Globus pallidus (tissue), 1 donor: ENCODE results near the gene P4HA3.
"Not testable (repeated sequence)": the region's sequence is repeated elsewhere in the genome, so short reads cannot be mapped to it uniquely, and the experiment has no call there.

Experiments
- DNase-seq: peaks from one replicate; pipeline ENCODE4 v3.0.0-alpha.2; 2015; ENCODE audit warnings: low spot score

Gene P4HA3

DNA sequence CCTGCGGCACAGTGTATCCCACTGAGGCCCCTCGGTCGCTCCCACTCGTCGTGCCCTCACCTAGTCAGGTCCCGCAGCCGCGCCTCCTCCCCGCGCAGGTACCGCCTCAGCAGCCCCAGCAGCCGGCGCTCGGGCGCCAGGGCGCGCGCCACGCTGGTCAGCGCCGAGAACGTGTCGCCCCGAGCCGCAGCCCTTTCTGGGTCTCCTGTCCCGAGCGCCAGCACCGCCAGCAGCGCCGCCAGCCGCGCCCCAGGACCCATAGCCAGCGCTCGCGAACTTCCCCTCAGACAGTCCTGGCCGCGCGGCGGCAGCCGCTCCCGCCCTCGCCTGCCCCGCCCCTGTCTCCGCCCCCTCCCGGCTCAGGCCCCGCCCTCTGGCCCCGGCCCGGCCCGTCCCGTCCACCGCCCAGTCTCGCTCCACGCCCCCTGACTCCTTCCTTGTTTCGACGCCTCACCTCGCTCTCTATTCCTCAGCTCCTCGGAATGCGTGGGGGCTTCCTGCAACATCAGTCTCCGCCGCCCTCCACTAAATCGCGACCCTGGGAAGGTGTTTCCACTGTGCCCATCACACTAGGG, at the start of gene P4HA3:
TSS of gene P4HA3 (minus strand) at position 289 of the 575 bp plus-strand sequence. CDS start at position 260, 29 bp downstream.
- DNase-seq = no peak

GRCh38 chr11:74357449-74357848, 46.0 kb upstream of the P4HA3 start:
- no peak for DNase-seq

- DNase-seq = no peak
Observed at GRCh38 chr11:74355626-74356025, 44.2 kb upstream of the P4HA3 start.

DNA sequence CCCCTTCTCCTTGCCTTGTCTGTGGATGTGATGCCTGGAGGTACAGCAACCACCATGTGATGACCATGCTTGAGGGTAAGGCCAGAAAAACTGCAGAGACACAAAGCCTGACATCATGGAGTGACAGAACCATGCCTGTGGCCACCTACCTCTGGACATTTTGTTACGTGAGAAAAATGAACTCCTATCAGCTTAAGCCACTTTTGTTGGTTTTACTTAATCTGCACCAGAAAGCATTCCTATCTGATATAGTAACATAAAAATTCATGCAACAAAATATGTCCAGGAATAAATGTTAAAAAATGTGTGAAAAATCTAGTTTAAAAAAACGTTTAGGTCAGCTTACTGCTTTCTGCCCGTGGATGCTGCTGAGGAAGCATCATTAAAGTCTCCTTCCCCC, 42.6 kb upstream of the P4HA3 start:
- no peak for DNase-seq

- DNase-seq = no peak
Observed at GRCh38 chr11:74347381-74347780, 35.9 kb upstream of the P4HA3 start.

- no peak for DNase-seq
Observed at GRCh38 chr11:74345420-74345819, 34.0 kb upstream of the P4HA3 start.

- DNase-seq = no peak
Observed at GRCh38 chr11:74341921-74342320, 30.5 kb upstream of the P4HA3 start.

GRCh38 chr11:74339619-74340018, 28.2 kb upstream of the P4HA3 start:
- DNase-seq = no peak

GRCh38 chr11:74338963-74339362, 27.5 kb upstream of the P4HA3 start:
- no peak for DNase-seq

DNA sequence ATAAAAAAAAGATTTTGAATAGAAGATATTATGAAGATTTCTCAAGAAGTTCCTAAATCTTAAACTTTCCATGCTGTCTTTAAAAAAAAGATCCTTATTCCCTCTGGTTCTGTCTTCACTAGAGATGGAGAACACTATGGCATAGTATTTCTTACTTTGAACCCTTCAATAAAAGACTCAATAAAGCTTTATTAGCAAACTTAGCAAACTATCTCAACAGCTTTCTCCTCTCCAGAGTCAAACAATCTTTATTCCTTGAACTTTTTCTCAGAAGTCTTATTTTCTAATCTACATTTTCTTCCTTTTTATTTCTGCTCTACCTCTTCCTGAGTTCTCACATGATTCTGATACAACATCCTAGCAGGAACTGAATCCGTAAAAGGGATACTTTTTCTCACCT, 21.8 kb upstream of the P4HA3 start:
- no peak for DNase-seq

- no peak for DNase-seq
Observed at GRCh38 chr11:74332291-74332690, 20.9 kb upstream of the P4HA3 start.

DNA sequence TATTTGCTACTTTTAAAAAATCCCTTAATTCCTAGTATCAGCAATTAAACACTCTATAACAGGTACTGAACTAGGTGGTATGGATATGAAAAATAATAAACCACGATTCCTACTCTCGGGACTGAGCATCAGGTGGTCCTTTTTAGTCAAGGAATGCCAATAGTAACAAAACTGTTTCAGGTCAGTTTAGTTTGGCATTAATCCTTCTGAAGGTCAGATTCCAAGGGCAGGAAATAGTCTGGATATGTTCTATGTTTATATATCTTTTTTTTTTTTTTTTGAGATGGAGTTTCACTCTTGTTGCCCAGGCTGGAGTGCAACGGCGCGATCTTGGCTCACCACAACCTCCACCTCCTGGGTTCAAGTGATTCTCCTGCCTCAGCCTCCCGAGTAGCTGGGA, 19.6 kb upstream of the P4HA3 start:
- not testable (repeated sequence) for DNase-seq

GRCh38 chr11:74330075-74330858, 18.8 kb upstream of the P4HA3 start:
- DNase-seq = no peak

DNA sequence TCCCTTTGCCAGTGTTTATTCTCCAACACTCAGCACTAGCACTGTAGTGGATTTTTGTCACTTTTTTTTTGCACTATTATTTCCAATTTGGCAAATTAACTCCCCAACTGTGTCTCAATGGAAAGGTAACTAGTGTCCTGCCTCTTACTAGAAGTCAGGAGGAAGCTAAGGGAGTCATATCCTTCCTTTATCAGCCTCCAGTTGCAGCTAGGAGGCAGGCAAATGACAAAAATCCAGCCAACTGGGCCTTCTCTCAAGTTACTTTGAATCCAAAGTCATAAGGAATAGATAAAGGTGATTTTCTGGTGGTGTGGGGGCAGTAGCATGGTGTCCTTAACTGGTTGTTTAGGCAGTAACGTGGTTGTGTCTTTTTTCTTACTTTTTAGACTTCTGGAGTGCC, 15.6 kb upstream of the P4HA3 start:
- DNase-seq = no peak

GRCh38 chr11:74326665-74327064, 15.2 kb upstream of the P4HA3 start:
- no peak for DNase-seq

DNA sequence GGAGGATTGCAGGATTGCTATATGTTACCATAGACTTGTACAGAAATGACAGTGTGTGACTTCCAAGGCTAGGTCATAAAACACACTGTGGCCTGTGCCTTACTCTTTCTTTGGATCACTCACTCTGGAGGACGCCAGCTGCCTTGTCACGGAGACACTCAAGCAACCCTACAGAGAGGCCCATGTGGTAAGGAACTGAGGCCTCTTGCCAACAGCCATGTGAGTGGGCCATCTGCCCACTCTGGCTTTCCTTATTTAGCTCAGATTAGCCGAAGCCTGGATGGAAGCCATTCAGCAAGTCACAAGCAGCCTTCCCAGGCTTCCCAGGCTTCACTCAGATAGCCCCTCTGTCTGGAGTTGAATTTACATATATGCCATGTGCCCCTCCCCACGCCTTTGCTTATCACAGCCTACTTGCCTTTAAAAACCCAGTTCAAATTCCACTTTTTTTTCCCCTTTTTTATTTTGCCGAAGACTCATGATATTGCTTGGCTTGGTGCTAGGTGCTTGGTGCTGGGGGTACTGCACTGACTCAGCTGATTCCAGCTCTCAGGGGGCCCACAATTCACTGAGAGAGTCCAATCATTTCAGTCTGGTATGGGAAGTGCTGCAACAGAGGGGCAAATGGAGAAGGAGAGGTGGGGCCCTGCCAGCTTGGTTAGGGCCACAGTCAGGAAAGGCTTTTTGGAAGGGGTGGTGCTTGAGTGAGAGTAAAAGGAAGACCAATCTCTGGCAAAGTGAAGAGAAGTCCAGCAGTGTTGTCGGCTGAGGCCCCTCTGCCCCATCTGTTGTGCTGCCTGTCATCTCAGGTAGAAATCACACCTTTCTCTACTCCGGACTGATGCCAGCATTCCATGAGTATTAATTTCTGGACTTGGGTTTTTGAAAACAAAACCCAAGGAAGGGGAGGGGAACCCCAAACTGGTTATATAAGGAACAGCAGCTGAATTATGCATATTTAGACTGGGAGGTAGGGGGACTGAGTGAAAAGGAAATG, 14.5 kb upstream of the P4HA3 start:
- peak; percentile 59 for DNase-seq

DNA sequence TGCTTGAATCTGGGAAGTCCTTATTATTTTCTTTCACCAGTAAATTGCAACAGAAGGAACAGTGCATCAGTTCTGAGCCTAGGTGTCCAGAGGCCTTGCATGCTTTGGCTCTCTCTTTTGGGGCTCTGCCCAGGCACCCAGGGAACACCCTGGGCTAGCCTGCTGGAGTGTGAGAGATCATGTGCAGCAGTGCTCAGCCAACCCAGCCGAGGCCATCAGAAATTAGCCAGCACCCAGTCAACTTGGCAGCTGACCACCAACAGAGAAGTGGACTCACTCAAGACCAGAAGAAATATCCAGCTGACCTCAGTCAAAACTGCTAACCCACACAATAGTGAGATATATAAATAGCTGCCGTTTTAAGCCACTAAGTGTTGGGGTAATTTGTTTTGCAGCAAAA, 11.2 kb upstream of the P4HA3 start:
- DNase-seq = no peak

DNA sequence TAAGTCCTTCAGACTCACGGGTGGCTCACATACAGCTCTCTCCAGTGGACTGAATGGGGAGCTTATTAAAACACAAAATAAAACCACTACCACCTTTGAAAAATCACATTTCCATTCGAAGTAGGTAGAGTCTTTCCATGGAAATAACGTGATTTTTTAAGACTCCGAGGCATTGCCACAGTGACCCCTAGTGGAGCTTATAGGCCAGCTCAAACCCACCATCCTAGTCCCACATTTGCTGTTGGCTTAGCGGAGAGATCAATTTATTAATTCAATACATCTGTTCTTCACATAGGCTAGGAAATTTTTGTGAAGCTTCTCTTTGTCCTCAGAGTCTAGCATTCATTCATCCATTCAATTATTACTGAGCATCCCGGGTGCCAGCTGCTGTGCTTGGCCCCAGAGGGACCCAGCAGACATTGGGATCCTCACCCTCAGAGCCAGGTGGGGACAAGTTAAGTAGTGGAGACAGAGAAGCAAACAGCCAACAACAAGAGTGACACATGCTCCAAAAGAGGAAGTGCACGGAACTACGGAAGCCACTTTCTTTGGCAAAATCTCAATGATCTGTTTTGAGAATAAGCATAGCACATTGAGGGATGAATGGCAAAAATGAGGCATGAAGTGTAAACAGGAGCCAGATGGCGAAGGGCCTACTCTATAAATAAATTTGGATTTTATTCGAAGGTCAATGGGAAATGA, 10.2 kb upstream of the P4HA3 start:
- no peak for DNase-seq

GRCh38 chr11:74320538-74320937, 9.1 kb upstream of the P4HA3 start:
- DNase-seq = no peak

- DNase-seq = no peak
Observed at GRCh38 chr11:74319139-74319816, 7.8 kb upstream of the P4HA3 start.

DNA sequence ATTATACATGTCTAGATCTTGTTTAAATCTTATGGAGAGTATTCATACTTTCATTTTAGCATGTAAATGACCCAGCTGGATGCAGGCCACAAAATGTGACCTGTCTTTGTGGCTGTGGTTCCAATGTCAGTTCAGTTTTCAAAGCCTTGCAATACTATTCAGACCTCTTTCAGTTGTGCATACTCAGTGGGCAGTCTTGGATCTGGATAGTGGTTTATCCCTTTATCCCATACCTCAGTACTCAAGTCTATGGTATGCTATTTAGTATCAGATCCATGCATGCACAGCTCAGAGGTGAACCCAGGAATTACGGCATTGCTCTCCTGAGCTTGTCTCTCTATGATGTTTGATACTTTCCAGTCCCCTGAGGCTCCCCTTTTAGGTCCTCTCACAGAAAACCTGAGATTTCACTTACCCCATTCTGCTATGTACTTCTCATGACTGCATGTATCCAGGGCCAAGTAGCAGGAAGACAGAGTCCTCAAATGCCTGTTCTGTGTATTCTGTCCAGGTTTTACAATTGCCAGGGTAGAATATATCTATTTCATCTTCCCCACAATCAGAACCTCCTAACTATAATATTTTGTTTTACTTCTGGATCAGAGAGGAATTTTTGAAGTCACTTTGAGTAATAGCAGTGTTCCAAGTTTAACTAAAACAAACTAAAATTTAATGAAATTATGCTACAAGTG, 6.9 kb upstream of the P4HA3 start:
- no peak for DNase-seq
